DND-41 (cell line): ENCODE data around the gene TMEM18.

Source experiments
- ATAC-seq: fragments of 200-7000 bp; cut with Tn5 transposase; 3 replicates; pipeline ENCODE4 v1.9.1; 2021; ENCODE audit warnings: low read depth; ENCODE audit not compliant: insufficient read depth
- DNase-seq: peaks from one replicate; pipeline ENCODE4 v3.0.0-alpha.2; 2020
- H2AFZ ChIP-seq: 2 replicates; pipeline ENCODE4 v1.6.0; 2012; ENCODE audit warnings: low read depth, low read length
- H3K27ac ChIP-seq: 2 replicates; pipeline ENCODE4 v1.5.1; 2012; ENCODE audit warnings: low read length, inconsistent platforms
- H3K27me3 ChIP-seq: fragments of 200-600 bp; sonication (generic); 2 replicates; pipeline ENCODE4 v1.6.0; 2012; ENCODE audit warnings: low read length, mild to moderate bottlenecking, inconsistent platforms; ENCODE audit not compliant: insufficient read depth, poor library complexity
- H3K36me3 ChIP-seq: 2 replicates; pipeline ENCODE4 v1.5.1; 2012; ENCODE audit warnings: low read length, inconsistent platforms; ENCODE audit not compliant: insufficient read depth
- H3K4me1 ChIP-seq: 2 replicates; pipeline ENCODE4 v1.5.1; 2012; ENCODE audit warnings: mild to moderate bottlenecking, low read length; ENCODE audit not compliant: insufficient read depth
- H3K4me2 ChIP-seq: 2 replicates; pipeline ENCODE4 v1.6.0; 2012; ENCODE audit warnings: mild to moderate bottlenecking, moderate library complexity, low read length, inconsistent platforms; ENCODE audit not compliant: insufficient read depth
- H3K4me3 ChIP-seq, 2 experiments: fragments of 200-600 bp in 1 of 2; shearing (Covaris generic) in 1 of 2; 2 replicates each; pipeline ENCODE4 v1.5.1; 2012 to 2016; ENCODE audit warnings: inconsistent platforms in 2 of 2, low read length in 2 of 2, mild to moderate bottlenecking in 2 of 2, low read depth in 1 of 2, moderate library complexity in 1 of 2
- H3K79me2 ChIP-seq: 2 replicates; pipeline ENCODE4 v1.6.0; 2012; ENCODE audit warnings: low read length, inconsistent platforms; ENCODE audit not compliant: insufficient read depth
- H3K9ac ChIP-seq: 2 replicates; pipeline ENCODE4 v1.6.0; 2012; ENCODE audit warnings: low read depth, mild to moderate bottlenecking, inconsistent platforms, low read length, moderate library complexity
- H3K9me3 ChIP-seq: 2 replicates; pipeline ENCODE4 v1.5.1; 2012; ENCODE audit warnings: low read length, moderate library complexity, mild to moderate bottlenecking, inconsistent platforms; ENCODE audit not compliant: insufficient read depth, severe bottlenecking
- H4K20me1 ChIP-seq: 2 replicates; pipeline ENCODE4 v1.6.0; 2012; ENCODE audit warnings: low read length; ENCODE audit not compliant: insufficient read depth
- CTCF ChIP-seq: IDR thresholded peaks from 2 replicates; pipeline ENCODE4 v1.5.1; 2012; ENCODE audit warnings: borderline replicate concordance, low read length, moderate library complexity, mild to moderate bottlenecking; ENCODE audit not compliant: poor library complexity, severe bottlenecking; ENCODE audit errors: extremely low read depth
- EZH2 ChIP-seq: IDR thresholded peaks from 3 replicates; pipeline ENCODE4 v1.6.1; 2012; ENCODE audit warnings: borderline replicate concordance, low read depth, mild to moderate bottlenecking, moderate library complexity, low read length, inconsistent platforms; ENCODE audit not compliant: severe bottlenecking

Gene TMEM18

DNA sequence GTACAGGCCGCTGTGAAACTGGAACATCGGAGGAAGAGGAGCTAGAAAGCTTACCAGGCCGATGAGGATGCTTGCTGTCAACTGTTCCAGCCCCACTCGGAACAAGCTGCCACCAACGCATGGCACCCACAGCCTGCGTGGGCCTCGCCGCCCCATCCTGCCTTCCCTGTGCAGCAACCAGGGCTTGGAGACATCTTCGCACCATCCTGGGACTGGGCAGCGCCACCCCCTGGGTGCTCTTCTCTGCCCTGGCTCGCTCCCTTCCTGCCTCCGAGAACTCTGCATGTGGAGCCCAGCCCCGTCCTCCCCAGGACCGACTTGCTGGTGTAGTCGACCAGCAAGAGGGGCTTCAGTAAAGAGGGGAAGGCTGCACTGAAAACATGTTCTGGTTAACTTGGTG lies 10.8 kb downstream of the TMEM18 start:
- Histone ChIP-seq H3K9ac (no peak overlapping the region), H3K27me3 (no peaks in the 10 kb centered on the region), H3K9me3 (peaks cover 39% of the 10 kb centered on the region), H2AFZ (no peak overlapping the region), H3K27ac (no peak overlapping the region), H4K20me1 (0 out of 2 replicates have a peak, but pooled peaks cover 3% of the 10 kb centered on the region), H3K4me1 (peaks cover 23% of the 10 kb centered on the region), H3K4me3 (0 out of 4 replicates have a peak overlapping the region, but pooled peaks of 1 of the 2 experiments have one; percentile 16), H3K4me2 (no peak overlapping the region), H3K79me2 (peaks cover 19% of the 10 kb centered on the region; the same call in 1 of the 2 replicates), H3K36me3 (peaks cover 86% of the 10 kb centered on the region)
- ATAC-seq, result no peak
- no peak for DNase-seq
- TF ChIP-seq EZH2 (no peak), CTCF (no peak)

DNA sequence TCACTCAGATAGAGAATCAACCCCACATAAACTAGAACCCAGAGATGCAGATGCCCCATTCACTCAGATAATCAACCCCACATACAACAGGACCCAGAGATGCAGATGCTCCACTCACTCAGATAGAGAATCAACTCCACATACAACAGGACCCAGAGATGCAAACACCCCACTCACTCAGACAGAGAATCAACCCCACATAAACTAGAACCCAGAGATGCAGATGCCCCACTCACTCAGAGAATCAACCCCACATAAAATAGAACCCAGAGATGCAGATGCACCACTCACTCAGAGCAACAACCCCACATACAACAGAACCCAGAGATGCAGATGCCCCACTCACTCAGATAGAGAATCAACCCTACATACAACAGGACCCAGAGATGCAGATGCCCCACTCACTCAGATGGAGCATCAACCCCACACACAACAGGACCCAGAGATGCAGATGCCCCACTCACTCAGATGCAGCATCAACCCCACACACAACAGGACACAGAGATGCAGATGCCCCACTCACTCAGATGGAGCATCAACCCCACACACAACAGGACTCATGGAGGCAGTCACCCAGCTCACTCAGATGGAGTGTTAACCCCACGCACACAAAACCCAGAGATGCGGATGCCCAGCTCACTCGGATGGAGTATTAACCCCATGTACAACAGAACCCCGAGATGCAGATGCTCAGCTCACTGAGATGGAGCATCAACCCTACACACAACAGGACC lies 11.7 kb downstream of the TMEM18 start:
- H3K4me2 ChIP-seq, result no peak overlapping the region
- DNase-seq, result no peak
- no peaks in the 10 kb centered on the region for H3K27me3 ChIP-seq
- H4K20me1 ChIP-seq, result no peaks in the 10 kb centered on the region
- H3K9ac ChIP-seq, result no peak overlapping the region
- no peak overlapping the region for H3K4me3 ChIP-seq
- H3K79me2 ChIP-seq, result peaks cover 13% of the 10 kb centered on the region; the same call in 1 of the 2 replicates
- no peak for ATAC-seq
- H3K36me3 ChIP-seq, result peaks cover 78% of the 10 kb centered on the region
- no peak overlapping the region for H2AFZ ChIP-seq
- peaks cover 23% of the 10 kb centered on the region for H3K4me1 ChIP-seq
- no peak for TF ChIP-seq CTCF
- TF ChIP-seq EZH2, result no peak
- no peak overlapping the region for H3K27ac ChIP-seq
- H3K9me3 ChIP-seq, result peaks cover 39% of the 10 kb centered on the region

DNA sequence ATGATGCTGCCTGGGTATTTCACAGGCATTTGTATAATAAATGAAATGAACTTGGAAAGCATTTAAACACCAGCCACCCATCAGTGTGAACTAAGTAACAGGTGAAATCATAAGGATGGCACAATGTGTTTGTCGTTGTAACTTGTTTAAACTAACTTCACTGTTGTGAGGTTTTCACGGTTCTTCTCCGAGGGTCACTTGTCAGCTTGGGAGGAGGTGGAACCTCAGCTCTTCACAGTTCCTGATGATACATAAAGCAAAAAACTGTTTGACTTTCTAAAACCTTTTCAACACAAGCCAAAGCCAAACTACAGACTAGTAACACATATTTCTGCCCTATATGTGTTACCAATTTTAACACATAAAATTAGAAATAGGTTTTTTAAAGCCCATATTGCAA lies 13.1 kb downstream of the TMEM18 start:
- ATAC-seq (no peak), DNase-seq (no peak)
- Histone ChIP-seq H3K27ac (no peak overlapping the region), H3K4me1 (peaks cover 23% of the 10 kb centered on the region), H3K27me3 (no peaks in the 10 kb centered on the region), H3K4me2 (no peak overlapping the region), H3K4me3 (no peak overlapping the region), H3K9me3 (peaks cover 35% of the 10 kb centered on the region), H2AFZ (no peak overlapping the region), H4K20me1 (no peaks in the 10 kb centered on the region), H3K79me2 (0 out of 2 replicates have a peak, but pooled peaks cover 3% of the 10 kb centered on the region), H3K9ac (no peak overlapping the region), H3K36me3 (peaks cover 64% of the 10 kb centered on the region)
- no peak for TF ChIP-seq EZH2
- no peak for TF ChIP-seq CTCF
